GM12892 (cell line): ENCODE results near the gene WSCD1.

Experiments used
- POLR2A ChIP-seq: IDR thresholded peaks from 2 replicates; pipeline ENCODE4 v1.6.1; 2011; ENCODE audit warnings: low read depth, low read length, control low read depth
- POLR2AphosphoS5 ChIP-seq: IDR thresholded peaks from 2 replicates; pipeline ENCODE4 v1.6.1; 2011; ENCODE audit warnings: low read depth, low read length, control low read depth

DNA sequence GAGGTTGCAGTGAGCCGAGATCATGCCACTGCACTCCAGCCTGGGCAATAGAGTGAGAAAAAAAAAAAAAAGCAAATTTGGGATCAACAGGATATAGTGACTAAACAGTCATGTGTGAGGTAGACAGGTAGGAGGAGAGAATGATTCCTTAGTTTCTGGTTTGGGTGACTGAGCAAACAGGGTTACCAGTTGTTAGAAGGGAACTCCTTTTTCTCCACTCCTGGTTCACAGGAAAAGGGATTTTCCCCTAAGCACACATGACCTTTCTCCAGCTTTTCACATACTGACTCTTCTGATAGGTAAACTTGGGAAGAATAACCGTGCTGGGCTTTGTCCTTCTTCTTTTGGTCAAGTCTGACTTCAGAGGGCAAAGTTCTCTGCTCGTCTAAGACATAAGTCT, 17.3 kb upstream of the WSCD1 start:
- no peak for TF ChIP-seq POLR2AphosphoS5
- TF ChIP-seq POLR2A, result no peak
